Erythroblast (primary cell): ENCODE measurements around the gene DIP2C.

Experiments used
- GATA1 ChIP-seq: IDR thresholded peaks from 2 replicates; pipeline ENCODE4 v1.6.1; 2011; ENCODE audit warnings: low read depth, mild to moderate bottlenecking, control low read depth, low read length, moderate library complexity
- POLR2A ChIP-seq: IDR thresholded peaks from 2 replicates; pipeline ENCODE4 v1.6.1; 2011; ENCODE audit warnings: mild to moderate bottlenecking, low read length

DNA sequence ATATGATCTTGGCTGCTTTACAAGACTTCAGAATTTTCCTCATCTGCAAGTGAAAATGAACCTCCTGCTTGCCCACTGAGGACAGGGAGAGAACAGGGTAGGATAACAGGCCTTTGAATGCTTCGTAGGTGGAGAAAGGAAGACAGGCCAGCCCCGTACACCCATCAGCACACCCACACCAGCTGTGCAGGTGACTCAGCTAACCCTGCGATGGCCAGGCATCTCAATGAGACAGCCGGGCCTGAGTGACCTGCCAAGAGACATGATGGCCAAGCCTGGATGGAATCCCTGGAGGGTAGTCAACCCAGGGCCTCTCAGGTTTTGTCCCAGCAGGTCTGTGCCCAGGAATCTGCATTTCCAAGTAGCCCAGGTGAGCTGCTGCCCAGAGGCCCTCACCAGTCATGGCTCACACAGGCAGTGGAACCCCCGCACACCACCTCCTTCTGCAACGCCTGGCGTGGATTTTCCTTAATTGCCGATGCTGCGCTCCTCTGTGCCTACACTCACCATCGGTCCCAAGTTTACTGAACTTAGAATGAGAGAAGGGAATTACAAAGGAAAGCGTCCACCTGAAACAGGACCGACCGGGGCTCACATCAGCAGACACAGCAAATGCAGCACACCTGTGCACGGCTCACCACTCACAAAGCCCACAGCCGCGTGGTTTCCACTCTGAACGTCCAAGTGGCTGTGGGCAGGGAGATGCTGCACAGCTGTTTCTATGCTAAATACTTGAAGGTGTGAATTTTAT, 163.7 kb downstream of the DIP2C start:
- no peak for TF ChIP-seq POLR2A
- no peak for TF ChIP-seq GATA1
